Motor neuron (in vitro differentiated cells): ENCODE data around the gene UROC1. TPM values are rescaled to one million over a fixed set of nuclear protein-coding genes. Genes with fewer than 3 reads are reported as not detected.

Source experiments
- ATAC-seq, 8 experiments: fragments of 200-7000 bp; cut with Tn5 transposase; replicated peaks in 6 of 8; 2 replicates each; pipeline ENCODE4 v1.8.0; 2021; ENCODE audit warnings: mild to moderate bottlenecking in 8 of 8, moderate library complexity in 8 of 8
- H3K27ac ChIP-seq, 2 donors: fragments of 250-450 bp; sonication (Bioruptor Pico); 2 replicates each; pipeline ENCODE4 v1.9.0; 2021; ENCODE audit warnings: antibody characterized with exemption in 2 of 2, mild to moderate bottlenecking in 2 of 2, moderate library complexity in 1 of 2
- H3K4me1 ChIP-seq, 2 donors: fragments of 250-450 bp; sonication (Bioruptor Pico); replicated peaks in 1 of 2; 2 replicates each; pipeline ENCODE4 v1.6.1; 2021; ENCODE audit warnings: antibody characterized with exemption in 2 of 2, mild to moderate bottlenecking in 2 of 2, moderate library complexity in 1 of 2
- H3K4me3 ChIP-seq, 5 donors: fragments of 250-450 bp; sonication (Bioruptor Pico); 2 replicates each; pipeline ENCODE4 v1.9.0; 2021; ENCODE audit warnings: antibody characterized with exemption in 5 of 5, mild to moderate bottlenecking in 5 of 5, moderate library complexity in 4 of 5
- WGBS, 10 experiments: fragments of 450-650 bp; shearing (Covaris generic); methylation state at CpG; one replicate each; pipeline ENCODE4 v1.0.0; 2022; 5-methylcytosine and 5-hydroxymethylcytosine counted together
- in situ Hi-C, 9 experiments: fragments of 400-800 bp; cut with MboI; loops; one replicate each; pipeline ENCODE4 v1.15.0; 2021; ENCODE audit warnings: low sequenced_read_pairs in 9 of 9, low pct_unique_long_range_greater_than_20kb in 2 of 9; ENCODE audit not compliant: unreplicated experiment in 9 of 9
- total RNA-seq, 8 experiments: library from RNA; unstranded; fragments of 300-600 nt; gene quantifications; 2 replicates each; pipeline versions ENCODE4 v1.2.3 to v1.2.4, GENCODE V29; 2022

Gene UROC1
- total RNA-seq, 8 experiments from 2014 or later = 0.04 to 0.38 (median 0.10) TPM; not detected in 2

GRCh38 chr3:126456766-126457388, 60.7 kb downstream of the UROC1 start:
- 70 to 100% (median 97%) methylated on average over 1 to 6 of the region's 12 CpGs; no CpG with 5 or more reads in 5 of the 10 experiments for WGBS, 10 experiments
- Histone ChIP-seq H3K27ac (no peak overlapping the region), H3K4me1 (peaks cover 0 to 16% of the 10 kb centered on the region in 2 donors), H3K4me3 (no peak overlapping the region)
- peak in 2 of 8 experiments; percentile 17 to 25 for ATAC-seq
- in situ Hi-C loops = no loop called here

- 14 to 100% (median 94%) methylated on average over 1 to 3 of the region's 4 CpGs; no CpG with 5 or more reads in 4 of the 10 experiments for WGBS, 10 experiments
- H3K4me3 ChIP-seq = no peak overlapping the region
- ATAC-seq = no peak
- peaks cover 0 to 16% of the 10 kb centered on the region in 2 donors for H3K4me1 ChIP-seq
- H3K27ac ChIP-seq = no peak overlapping the region
- in situ Hi-C loops = no loop called here
Measured at GRCh38 chr3:126456211-126456610, 61.4 kb downstream of the UROC1 start.

DNA sequence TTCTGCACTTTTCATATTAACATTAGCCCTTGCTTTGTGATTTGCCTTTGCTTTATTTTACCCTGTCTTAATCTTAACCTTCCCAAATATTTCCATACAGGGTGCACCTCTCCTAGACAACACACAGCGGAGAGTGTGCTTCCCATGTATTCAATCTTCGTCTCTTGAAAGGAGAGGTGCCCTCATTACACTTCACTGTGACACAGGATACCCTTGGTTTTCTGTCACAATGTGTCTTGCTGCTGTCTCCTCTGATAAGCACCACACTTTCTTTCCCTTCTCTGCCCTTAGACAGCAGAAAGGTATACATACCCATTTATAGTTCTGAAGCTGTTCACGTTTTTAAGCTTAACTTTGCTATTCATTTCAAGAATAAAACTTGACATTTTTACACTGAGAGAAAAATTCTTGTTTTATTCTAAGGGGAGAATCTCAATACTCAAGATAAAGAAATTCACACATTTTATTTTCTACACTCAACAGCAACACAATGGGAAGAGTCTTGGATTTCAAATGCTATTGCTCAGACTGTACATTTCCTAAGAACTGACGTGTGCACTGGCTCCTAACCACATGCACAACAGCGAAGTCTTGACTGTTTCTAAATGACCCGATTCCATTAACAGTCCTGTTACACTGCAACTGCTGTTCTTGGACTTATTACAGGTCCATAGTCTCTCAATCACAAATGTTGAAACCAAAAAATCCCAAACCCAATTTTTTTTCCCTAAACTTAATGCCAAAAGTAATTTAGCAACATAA, 63.0 kb downstream of the UROC1 start:
- peaks cover 0 to 16% of the 10 kb centered on the region in 2 donors for H3K4me1 ChIP-seq
- in situ Hi-C loops = no loop called here
- no peak overlapping the region for H3K4me3 ChIP-seq
- no peak overlapping the region for H3K27ac ChIP-seq
- peak in 1 of 8 experiments; percentile 59 for ATAC-seq
- 31 to 94% (median 73%) methylated on average over 1 to 6 of the region's 6 CpGs for WGBS, 10 experiments

DNA sequence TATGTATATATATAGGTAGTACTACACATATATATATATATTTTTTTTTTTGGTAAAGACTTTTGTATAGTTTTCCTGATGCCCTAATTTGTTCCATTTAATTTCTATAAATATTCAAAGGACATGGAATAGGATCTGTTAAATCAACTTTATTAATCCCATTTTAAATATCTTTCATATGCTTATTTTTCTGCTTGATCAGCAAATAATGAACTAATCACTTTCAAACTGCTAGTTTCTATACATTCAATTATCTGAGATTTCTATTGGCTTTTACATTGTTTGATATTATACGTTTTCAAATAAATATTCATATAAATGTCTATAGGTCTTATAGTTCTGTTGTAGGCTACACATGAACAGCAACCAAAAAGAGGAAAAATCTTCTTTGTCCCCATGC, 63.5 kb downstream of the UROC1 start:
- Histone ChIP-seq H3K27ac (no peak overlapping the region), H3K4me3 (no peak overlapping the region), H3K4me1 (peaks cover 0 to 16% of the 10 kb centered on the region in 2 donors)
- in situ Hi-C loops = no loop called here
- WGBS, 10 experiments = 30 to 92% (median 73%) methylated on average over 1 of the region's 1 CpG
- no peak for ATAC-seq

DNA sequence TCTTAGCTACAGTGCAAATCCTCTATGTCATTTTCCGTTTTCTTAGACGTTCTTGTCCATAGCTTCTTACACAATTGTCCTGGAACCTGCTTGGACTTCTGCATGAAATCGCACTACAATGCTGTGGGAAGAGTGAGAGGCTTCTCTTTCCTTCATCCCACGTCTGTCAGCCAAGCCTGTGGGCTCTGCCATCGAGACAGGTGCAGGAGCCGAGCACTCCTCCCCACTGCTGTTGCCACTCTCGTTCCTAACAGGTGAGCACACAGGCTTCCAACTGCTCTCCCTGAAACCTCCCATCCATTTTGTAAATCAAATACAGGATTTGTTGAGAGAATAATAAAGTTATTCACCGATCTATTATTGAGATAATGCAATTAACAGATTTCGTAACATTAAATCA, 65.4 kb downstream of the UROC1 start:
- H3K27ac ChIP-seq = no peak overlapping the region
- 80 to 100% (median 88%) methylated on average over 2 to 7 of the region's 9 CpGs; no CpG with 5 or more reads in 1 of the 10 experiments for WGBS, 10 experiments
- H3K4me1 ChIP-seq = peaks cover 0 to 16% of the 10 kb centered on the region in 2 donors
- no peak for ATAC-seq
- in situ Hi-C loops = no loop called here
- no peak overlapping the region for H3K4me3 ChIP-seq

DNA sequence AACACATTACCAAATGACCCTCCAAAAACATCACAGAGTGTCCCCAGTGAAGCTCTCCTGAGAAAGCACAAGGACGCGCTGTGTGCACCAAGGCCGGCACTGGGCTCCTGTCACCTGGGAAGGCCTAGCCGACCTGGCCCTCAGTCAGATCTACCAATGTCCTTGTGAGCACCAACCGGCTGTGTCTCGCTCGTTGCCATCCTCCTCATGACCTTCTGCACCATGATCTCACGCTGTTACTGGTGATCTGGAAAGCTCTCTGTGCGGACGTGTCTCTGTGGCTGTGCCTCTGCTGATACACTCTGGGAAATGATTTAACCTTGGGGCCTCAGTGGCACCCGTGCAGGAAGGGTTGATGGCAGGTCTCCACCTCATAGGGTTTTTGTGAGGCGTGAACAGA, 66.1 kb downstream of the UROC1 start:
- no peak overlapping the region for H3K27ac ChIP-seq
- WGBS, 10 experiments = 67 to 100% (median 92%) methylated on average over 1 to 8 of the region's 12 CpGs; no CpG with 5 or more reads in 2 of the 10 experiments
- no peak overlapping the region for H3K4me3 ChIP-seq
- in situ Hi-C loops = no loop called here
- ATAC-seq = no peak
- H3K4me1 ChIP-seq = peaks cover 0 to 16% of the 10 kb centered on the region in 2 donors

GRCh38 chr3:126450744-126451143, 66.8 kb downstream of the UROC1 start:
- in situ Hi-C loops = no loop called here
- no peak for ATAC-seq
- WGBS, 10 experiments = 88 to 100% (median 100%) methylated on average over 1 to 3 of the region's 3 CpGs; no CpG with 5 or more reads in 5 of the 10 experiments

GRCh38 chr3:126450219-126450618, 67.4 kb downstream of the UROC1 start:
- Histone ChIP-seq H3K4me1 (peaks cover 0 to 12% of the 10 kb centered on the region in 2 donors), H3K27ac (no peak overlapping the region), H3K4me3 (no peak overlapping the region)
- no peak for ATAC-seq
- in situ Hi-C loops = no loop called here
- 74 to 100% (median 85%) methylated on average over 1 to 7 of the region's 9 CpGs; no CpG with 5 or more reads in 4 of the 10 experiments for WGBS, 10 experiments

More at GRCh38 chr3:126450744-126451143, 66.8 kb downstream of the UROC1 start:
- Histone ChIP-seq H3K27ac (no peak overlapping the region), H3K4me1 (peaks cover 0 to 16% of the 10 kb centered on the region in 2 donors), H3K4me3 (no peak overlapping the region)

GRCh38 chr3:126449621-126450051, 67.9 kb downstream of the UROC1 start:
- WGBS, 10 experiments = 84 to 100% (median 96%) methylated on average over 1 to 8 of the region's 11 CpGs; no CpG with 5 or more reads in 4 of the 10 experiments
- H3K4me3 ChIP-seq = no peak overlapping the region
- peaks cover 0 to 6% of the 10 kb centered on the region in 2 donors for H3K4me1 ChIP-seq
- no peak overlapping the region for H3K27ac ChIP-seq
- in situ Hi-C loops = no loop called here
- no peak for ATAC-seq

GRCh38 chr3:126448893-126449180, 68.7 kb downstream of the UROC1 start:
- in situ Hi-C loops = no loop called here
- no peak overlapping the region for H3K4me3 ChIP-seq
- H3K27ac ChIP-seq = no peak overlapping the region
- no peak for ATAC-seq
- WGBS, 10 experiments = 87 to 100% (median 93%) methylated on average over 1 to 5 of the region's 8 CpGs; no CpG with 5 or more reads in 4 of the 10 experiments
- H3K4me1 ChIP-seq = no peaks in the 10 kb centered on the region

GRCh38 chr3:126448136-126448892, 69.3 kb downstream of the UROC1 start:
- H3K27ac ChIP-seq = no peak overlapping the region
- WGBS, 10 experiments = 85 to 100% (median 96%) methylated on average over 1 to 9 of the region's 17 CpGs; no CpG with 5 or more reads in 3 of the 10 experiments
- H3K4me3 ChIP-seq = no peak overlapping the region
- in situ Hi-C loops = no loop called here
- peak in 2 of 8 experiments; percentile 13 to 15 for ATAC-seq
- no peaks in the 10 kb centered on the region for H3K4me1 ChIP-seq

DNA sequence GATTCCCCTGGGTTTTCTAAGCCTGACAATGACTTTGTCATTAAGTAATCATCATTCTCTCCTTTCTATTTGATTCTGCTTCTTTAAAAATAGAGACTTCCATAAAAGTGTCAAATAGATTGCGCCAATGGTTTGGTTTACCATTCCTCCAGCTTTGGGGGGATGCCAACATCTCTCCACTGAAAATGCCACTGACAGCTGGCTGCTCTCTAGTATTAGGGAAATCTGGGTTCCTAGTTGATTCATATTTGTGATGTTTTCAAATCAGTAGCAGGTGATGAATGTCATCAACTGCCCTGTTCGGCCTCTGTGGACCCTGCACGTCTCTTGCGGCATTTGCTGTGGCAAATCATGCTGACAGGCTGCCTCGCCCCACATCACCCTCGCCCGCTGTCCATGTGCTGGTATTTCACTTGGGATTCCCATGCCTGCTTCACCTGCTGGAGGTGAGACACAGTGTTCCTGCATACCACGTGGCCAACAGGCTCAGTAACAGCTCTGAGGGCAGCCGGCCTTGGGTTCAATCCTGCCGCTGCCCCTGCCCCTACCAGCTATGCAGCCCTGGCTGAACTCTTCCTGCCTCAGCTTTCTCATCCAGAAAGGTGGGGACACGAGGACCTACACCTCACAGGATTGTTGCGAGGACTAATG, 70.0 kb downstream of the UROC1 start:
- no peak overlapping the region for H3K27ac ChIP-seq
- no peaks in the 10 kb centered on the region for H3K4me1 ChIP-seq
- WGBS, 10 experiments = 22 to 100% (median 97%) methylated on average over 1 to 5 of the region's 12 CpGs
- H3K4me3 ChIP-seq = no peak overlapping the region
- in situ Hi-C loops = no loop called here
- ATAC-seq = no peak
